ENCODE results near the gene PRRC2C.

The PRRC2C gene

DNA sequence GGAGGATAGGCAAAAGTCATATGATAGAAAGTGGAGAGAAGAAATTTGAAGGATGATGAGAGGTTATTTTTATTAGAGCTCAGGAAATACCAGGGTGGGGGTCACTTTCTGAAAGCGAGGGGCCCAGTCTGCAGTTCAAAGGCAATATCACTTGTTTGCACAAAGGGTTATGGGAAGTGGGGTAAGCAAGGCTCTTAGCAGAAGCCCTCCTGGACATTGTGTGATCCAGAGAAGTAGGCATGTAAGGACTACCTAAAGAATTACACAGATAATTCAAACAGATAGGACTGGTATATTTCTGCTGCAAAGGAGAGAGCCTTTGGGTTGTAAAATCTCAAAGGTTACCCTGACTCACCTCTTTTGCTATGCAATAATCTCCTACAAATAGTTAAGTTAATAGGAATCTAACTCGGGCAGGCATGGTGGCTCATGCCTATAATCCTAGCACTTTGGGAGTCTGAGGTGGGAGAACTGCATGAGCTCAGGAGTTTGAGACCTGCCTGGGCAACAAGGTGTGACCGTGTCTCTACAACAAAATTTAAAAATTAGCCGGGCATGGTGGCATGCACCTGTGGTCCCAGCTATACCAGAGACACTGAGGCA is 25.2 kb upstream of the PRRC2C start:
- Histone ChIP-seq H3K27me3 (no peaks in the 10 kb centered on the region), H3K9me3 (no peaks in the 10 kb centered on the region), H3K36me3 (no peaks in the 10 kb centered on the region), H3K4me3 (ENCODE audit: low read depth, low read length) (no peak overlapping the region), H3K4me1 (no peaks in the 10 kb centered on the region)
- TF ChIP-seq, protein P1, sequence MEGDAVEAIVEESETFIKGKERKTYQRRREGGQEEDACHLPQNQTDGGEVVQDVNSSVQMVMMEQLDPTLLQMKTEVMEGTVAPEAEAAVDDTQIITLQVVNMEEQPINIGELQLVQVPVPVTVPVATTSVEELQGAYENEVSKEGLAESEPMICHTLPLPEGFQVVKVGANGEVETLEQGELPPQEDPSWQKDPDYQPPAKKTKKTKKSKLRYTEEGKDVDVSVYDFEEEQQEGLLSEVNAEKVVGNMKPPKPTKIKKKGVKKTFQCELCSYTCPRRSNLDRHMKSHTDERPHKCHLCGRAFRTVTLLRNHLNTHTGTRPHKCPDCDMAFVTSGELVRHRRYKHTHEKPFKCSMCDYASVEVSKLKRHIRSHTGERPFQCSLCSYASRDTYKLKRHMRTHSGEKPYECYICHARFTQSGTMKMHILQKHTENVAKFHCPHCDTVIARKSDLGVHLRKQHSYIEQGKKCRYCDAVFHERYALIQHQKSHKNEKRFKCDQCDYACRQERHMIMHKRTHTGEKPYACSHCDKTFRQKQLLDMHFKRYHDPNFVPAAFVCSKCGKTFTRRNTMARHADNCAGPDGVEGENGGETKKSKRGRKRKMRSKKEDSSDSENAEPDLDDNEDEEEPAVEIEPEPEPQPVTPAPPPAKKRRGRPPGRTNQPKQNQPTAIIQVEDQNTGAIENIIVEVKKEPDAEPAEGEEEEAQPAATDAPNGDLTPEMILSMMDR (IDR thresholded peaks at IDR 0.05; ENCODE audit: low read depth, low read length): no peak
- DNase-seq: no peak

DNA sequence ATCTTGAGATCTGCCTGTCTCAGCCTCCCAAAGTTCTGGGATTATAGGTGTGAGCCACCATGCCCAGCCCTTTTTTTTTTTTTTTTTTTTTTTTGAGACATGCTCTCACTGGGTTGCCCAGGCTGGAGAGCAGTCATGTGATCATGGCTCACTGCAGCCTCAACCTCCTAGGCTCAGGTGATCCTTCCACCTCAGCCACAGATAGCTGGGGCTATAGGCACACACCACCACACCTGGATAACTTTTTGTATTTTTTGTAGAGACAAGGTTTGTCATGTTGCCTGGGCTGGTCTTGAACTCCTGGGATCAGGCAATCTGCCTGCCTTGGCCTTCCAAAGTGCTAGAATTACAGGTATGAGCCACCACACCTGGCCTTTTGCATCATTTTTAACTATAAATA is 17.7 kb upstream of the PRRC2C start:
- H3K27me3 ChIP-seq: no peaks in the 10 kb centered on the region
- H3K9me3 ChIP-seq: no peaks in the 10 kb centered on the region
- no peak for DNase-seq
- no peaks in the 10 kb centered on the region for H3K36me3 ChIP-seq
- H3K4me1 ChIP-seq: no peaks in the 10 kb centered on the region
- TF ChIP-seq, protein P1 (IDR thresholded peaks at IDR 0.05; ENCODE audit: low read depth, low read length): no peak
- H3K4me3 ChIP-seq (ENCODE audit: low read depth, low read length): no peak overlapping the region

DNA sequence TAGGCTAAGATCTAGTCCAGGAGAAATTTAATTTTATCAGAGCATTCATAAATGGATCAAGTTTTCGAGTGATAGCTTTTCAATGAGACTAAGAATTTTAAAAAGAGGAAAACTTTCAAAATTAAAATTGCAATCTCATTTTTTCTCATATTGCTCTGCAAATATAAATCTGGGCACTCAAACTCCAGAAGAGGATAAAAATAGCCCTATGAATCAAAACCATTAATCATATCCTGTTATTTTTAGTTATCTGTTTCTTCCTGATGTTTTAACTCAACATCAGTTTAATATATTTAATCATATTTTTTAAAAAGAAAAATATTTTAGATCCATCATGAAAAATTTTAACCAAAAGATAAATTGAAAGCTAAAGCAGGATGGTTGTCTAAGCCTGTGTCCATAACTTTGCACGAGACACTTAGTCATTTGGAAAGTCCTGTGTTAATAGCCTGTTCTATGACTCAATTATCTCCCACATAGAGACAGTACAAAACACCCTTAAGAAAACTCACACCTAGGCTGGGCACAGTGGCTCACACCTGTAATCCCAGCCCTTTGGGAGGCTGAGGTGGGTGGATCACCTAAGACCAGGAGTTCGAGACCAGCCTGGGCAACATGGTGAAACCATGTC is 17.1 kb upstream of the PRRC2C start:
- H3K36me3 ChIP-seq: no peaks in the 10 kb centered on the region
- no peak for DNase-seq
- H3K4me3 ChIP-seq (ENCODE audit: low read depth, low read length): no peak overlapping the region
- no peaks in the 10 kb centered on the region for H3K27me3 ChIP-seq
- TF ChIP-seq, protein P1 (IDR thresholded peaks at IDR 0.05; ENCODE audit: low read depth, low read length): no peak
- no peaks in the 10 kb centered on the region for H3K9me3 ChIP-seq
- no peaks in the 10 kb centered on the region for H3K4me1 ChIP-seq

DNA sequence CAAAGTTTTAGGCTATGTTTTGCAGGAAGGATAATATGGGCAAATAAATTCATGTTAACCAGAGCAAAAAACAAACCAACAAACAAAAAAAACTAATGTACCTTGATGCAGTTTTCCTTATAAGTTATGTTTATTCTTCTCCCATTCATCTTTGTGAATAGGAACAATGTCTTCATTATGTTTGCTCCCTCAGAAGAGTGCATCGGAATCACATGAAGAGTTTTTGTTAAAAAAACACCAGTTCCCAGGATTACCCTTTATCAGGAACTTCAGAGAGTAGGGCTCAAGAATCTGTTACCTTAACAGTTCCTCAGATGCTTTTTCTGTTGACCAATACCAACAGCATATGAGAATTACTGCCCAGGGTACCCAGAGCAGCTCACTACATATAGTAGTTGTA is 14.6 kb upstream of the PRRC2C start:
- DNase-seq: no peak
- TF ChIP-seq, protein P1 (IDR thresholded peaks at IDR 0.05; ENCODE audit: low read depth, low read length): no peak
- Histone ChIP-seq H3K4me3 (ENCODE audit: low read depth, low read length) (no peak overlapping the region), H3K36me3 (no peaks in the 10 kb centered on the region), H3K9me3 (no peaks in the 10 kb centered on the region), H3K4me1 (no peaks in the 10 kb centered on the region), H3K27me3 (no peaks in the 10 kb centered on the region)

DNA sequence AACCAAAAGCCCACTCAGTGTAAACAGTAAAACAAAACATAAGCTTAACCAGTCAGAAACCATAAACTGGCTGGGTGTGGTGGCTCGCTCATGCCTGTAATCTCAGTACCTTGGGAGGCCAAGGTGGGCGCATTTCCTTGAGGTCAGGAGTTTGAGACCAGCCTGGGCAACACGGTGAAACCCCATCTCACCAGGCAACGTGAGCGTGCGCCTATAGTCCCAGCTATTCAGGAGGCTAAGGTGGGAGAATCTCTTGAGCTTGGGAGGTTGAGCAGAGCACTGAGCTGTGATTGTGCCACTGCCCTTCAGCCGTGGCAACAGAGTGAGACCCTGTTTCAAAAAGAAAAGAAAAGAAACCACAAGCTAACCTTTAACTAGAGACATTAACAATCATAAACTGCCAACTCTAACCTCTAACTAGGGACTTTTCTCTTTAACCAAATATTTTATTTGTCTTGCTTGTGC is 13.1 kb upstream of the PRRC2C start:
- no peak overlapping the region for H3K4me3 ChIP-seq (ENCODE audit: low read depth, low read length)
- no peaks in the 10 kb centered on the region for H3K4me1 ChIP-seq
- H3K36me3 ChIP-seq: no peaks in the 10 kb centered on the region
- no peak for DNase-seq
- no peaks in the 10 kb centered on the region; the same call in 1 of the 2 replicates for H3K27me3 ChIP-seq
- no peaks in the 10 kb centered on the region for H3K9me3 ChIP-seq
- TF ChIP-seq, protein P1 (IDR thresholded peaks at IDR 0.05; ENCODE audit: low read depth, low read length): no peak

DNA sequence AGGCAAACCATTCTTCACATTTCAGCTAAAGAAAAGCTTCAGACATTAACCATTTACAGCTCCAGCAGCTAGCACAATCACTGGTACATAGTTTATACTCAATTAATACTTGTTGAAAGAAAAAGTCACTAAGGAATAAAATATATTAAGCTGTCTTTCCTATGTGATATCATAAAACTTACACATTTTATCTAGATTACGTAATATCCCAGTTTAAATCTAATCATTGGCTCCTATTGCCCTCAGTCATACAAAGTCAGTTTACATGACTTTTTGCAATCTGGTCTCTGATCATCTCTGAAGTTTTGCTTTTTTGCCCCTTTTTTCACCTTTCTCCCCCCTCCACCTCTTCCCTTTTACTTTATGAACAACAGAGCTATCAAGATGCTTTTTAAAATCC is 8.5 kb upstream of the PRRC2C start:
- Histone ChIP-seq H3K36me3 (no peaks in the 10 kb centered on the region), H3K4me3 (ENCODE audit: low read depth, low read length) (no peak overlapping the region), H3K4me1 (no peaks in the 10 kb centered on the region), H3K9me3 (no peaks in the 10 kb centered on the region), H3K27me3 (no peaks in the 10 kb centered on the region; the same call in 1 of the 2 replicates)
- TF ChIP-seq, protein P1 (IDR thresholded peaks at IDR 0.05; ENCODE audit: low read depth, low read length): no peak
- no peak for DNase-seq

Data from BE2C (cell line).